Activated CD8-positive, alpha-beta T cell treated with anti-CD3 and anti-CD28 coated beads, Interleukin-2, amount 10 ng/mL, durations not matched to agents 7 days and 5 days (primary cell): ENCODE data around the gene TRIM67. TPM values are rescaled to one million over a fixed set of nuclear protein-coding genes. Genes with fewer than 3 reads are reported as not detected.

ENCODE experiments used
- ATAC-seq: fragments of 150-1000 bp; cut with Tn5 transposase; one replicate; pipeline ENCODE4 v1.10.0; 2021; ENCODE audit warnings: moderate library complexity
- CTCF ChIA-PET: fragments of 350-600 bp; sonication (Branson Sonifier 250); formaldehyde crosslinking; loops from one replicate; lab custom pipeline; 2021; ENCODE audit warnings: antibody characterized with exemption; lab: Charles Lee
- POLR2A ChIA-PET: fragments of 350-600 bp; sonication (Branson Sonifier 250); formaldehyde crosslinking; loops from one replicate; lab custom pipeline; 2021; ENCODE audit warnings: antibody characterized with exemption; lab: Charles Lee
- DNase-seq: peaks from one replicate; pipeline ENCODE4 v3.0.0-alpha.2; 2020
- H3K27ac Mint-ChIP-seq: one replicate; pipeline ENCODE4 v1.8.0; 2021; ENCODE audit warnings: mild to moderate bottlenecking, mixed read lengths
- H3K27me3 Mint-ChIP-seq: one replicate; pipeline ENCODE4 v1.8.0; 2021; ENCODE audit warnings: low read depth, mixed read lengths
- H3K36me3 Mint-ChIP-seq: one replicate; pipeline ENCODE4 v1.8.0; 2021; ENCODE audit warnings: low read depth, mixed read lengths
- H3K4me1 Mint-ChIP-seq: one replicate; pipeline ENCODE4 v1.8.0; 2021; ENCODE audit warnings: low read depth, mixed read lengths
- H3K4me3 Mint-ChIP-seq: one replicate; pipeline ENCODE4 v1.8.0; 2021; ENCODE audit warnings: mild to moderate bottlenecking, mixed read lengths
- H3K9me3 Mint-ChIP-seq: one replicate; pipeline ENCODE4 v1.8.0; 2022; ENCODE audit warnings: mixed read lengths; ENCODE audit not compliant: insufficient read depth
- total RNA-seq, 2 experiments: library from RNA; stranded (reverse); gene quantifications; one replicate each; pipeline ENCODE4 v1.2.3, GENCODE V29; 2021

TRIM67 gene
- total RNA-seq, 2 experiments from 2014 or later = not detected

DNA sequence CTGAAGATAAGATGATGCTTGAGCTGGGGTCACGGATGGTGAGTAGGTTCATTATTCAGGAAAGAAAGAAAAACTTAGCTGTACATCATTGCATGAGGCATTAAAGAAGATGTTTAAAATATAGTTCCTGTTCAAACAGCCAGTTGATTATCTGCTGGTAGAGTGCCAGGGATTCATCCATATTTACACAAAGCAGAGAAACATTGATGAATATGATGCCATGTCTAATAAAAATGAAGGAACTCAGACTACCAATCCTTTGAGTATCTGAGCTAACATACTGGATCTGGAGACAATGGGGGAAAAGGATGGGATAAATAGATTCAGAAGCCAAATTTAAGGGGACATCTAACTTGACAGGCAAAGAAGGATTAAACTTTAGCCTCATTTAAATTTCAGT is 14.6 kb downstream of the TRIM67 start:
- H3K9me3 Mint-ChIP-seq = no peaks in the 10 kb centered on the region
- no peaks in the 10 kb centered on the region for H3K4me1 Mint-ChIP-seq
- DNase-seq (no peak), ATAC-seq (no peak)
- no peak overlapping the region for H3K27ac Mint-ChIP-seq
- POLR2A ChIA-PET = no interaction called here
- no peak overlapping the region for H3K4me3 Mint-ChIP-seq
- CTCF ChIA-PET = interaction anchor here (0.6 kb wide), 1 partner anchor 288 kb away, joined by 3 read pairs; no protein-coding TSS in a partner anchor
- no peaks in the 10 kb centered on the region for H3K36me3 Mint-ChIP-seq
- peaks cover 40% of the 10 kb centered on the region for H3K27me3 Mint-ChIP-seq

- H3K27me3 Mint-ChIP-seq = peaks cover 40% of the 10 kb centered on the region
- ChIA-PET POLR2A (no interaction called here), CTCF (no interaction called here)
- H3K36me3 Mint-ChIP-seq = no peaks in the 10 kb centered on the region
- H3K4me3 Mint-ChIP-seq = no peak overlapping the region
- no peaks in the 10 kb centered on the region for H3K9me3 Mint-ChIP-seq
- no peak overlapping the region for H3K27ac Mint-ChIP-seq
- H3K4me1 Mint-ChIP-seq = no peaks in the 10 kb centered on the region
- DNase-seq (no peak), ATAC-seq (no peak)
These were observed 15.4 kb downstream of the TRIM67 start for GRCh38 chr1:231177226-231177625.

DNA sequence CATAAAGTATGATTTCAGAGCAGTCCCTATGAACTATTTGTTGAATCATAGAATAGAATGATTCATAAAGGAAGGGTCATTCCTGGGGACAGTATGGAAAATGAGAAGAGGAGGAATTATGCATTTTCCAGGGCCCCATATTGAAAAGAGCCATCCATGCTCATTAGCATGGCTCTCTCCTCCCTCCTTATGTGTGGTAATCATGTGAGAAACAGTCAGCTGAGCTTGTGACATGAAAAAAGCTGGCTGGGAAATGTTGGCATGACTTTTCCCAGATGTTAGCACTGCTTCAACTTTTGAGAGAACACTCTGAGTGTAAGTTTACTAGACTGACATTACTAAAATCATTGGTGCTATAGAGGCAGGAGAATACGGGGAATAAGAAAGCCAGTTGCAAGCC is 16.1 kb downstream of the TRIM67 start:
- H3K4me3 Mint-ChIP-seq = no peak overlapping the region
- no peaks in the 10 kb centered on the region for H3K36me3 Mint-ChIP-seq
- DNase-seq = no peak
- POLR2A ChIA-PET = no interaction called here
- H3K9me3 Mint-ChIP-seq = no peaks in the 10 kb centered on the region
- peaks cover 41% of the 10 kb centered on the region for H3K27me3 Mint-ChIP-seq
- CTCF ChIA-PET = no interaction called here
- ATAC-seq = no peak
- H3K4me1 Mint-ChIP-seq = no peaks in the 10 kb centered on the region
- H3K27ac Mint-ChIP-seq = no peak overlapping the region

GRCh38 chr1:231178970-231179369 is 17.1 kb downstream of the TRIM67 start:
- H3K4me1 Mint-ChIP-seq = no peaks in the 10 kb centered on the region
- CTCF ChIA-PET = no interaction called here
- POLR2A ChIA-PET = no interaction called here
- no peak overlapping the region for H3K27ac Mint-ChIP-seq
- H3K27me3 Mint-ChIP-seq = peaks cover 35% of the 10 kb centered on the region
- ATAC-seq = no peak
- no peak overlapping the region for H3K4me3 Mint-ChIP-seq
- no peak for DNase-seq
- no peaks in the 10 kb centered on the region for H3K36me3 Mint-ChIP-seq
- no peaks in the 10 kb centered on the region for H3K9me3 Mint-ChIP-seq

DNA sequence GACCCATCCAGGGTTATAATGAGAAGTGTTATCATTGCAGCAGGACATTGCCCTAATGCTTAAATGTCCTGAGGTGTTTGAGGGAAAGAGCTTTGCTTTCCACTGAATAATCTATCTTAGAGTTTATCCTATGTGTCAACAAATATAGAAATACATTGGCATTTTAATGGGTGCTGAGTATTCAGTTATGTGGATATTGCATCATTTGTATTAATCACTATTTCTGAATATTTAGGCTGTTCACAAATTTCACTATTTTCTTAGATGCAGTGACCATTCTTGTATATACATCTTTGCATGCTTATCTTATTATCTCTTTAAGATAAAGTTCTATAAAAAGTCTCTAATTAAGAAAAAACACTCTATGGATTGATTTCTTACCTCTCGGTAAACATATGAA is 18.2 kb downstream of the TRIM67 start:
- Mint-ChIP-seq H3K4me3 (no peak overlapping the region), H3K9me3 (no peaks in the 10 kb centered on the region), H3K27ac (no peak overlapping the region), H3K27me3 (peaks cover 30% of the 10 kb centered on the region), H3K36me3 (no peaks in the 10 kb centered on the region), H3K4me1 (no peaks in the 10 kb centered on the region)
- ChIA-PET CTCF (no interaction called here), POLR2A (no interaction called here)
- no peak for ATAC-seq
- no peak for DNase-seq

- no peaks in the 10 kb centered on the region for H3K36me3 Mint-ChIP-seq
- H3K4me1 Mint-ChIP-seq = no peaks in the 10 kb centered on the region
- H3K27me3 Mint-ChIP-seq = peaks cover 24% of the 10 kb centered on the region
- no peak overlapping the region for H3K4me3 Mint-ChIP-seq
- no peak for DNase-seq
- H3K27ac Mint-ChIP-seq = no peak overlapping the region
- no peaks in the 10 kb centered on the region for H3K9me3 Mint-ChIP-seq
- POLR2A ChIA-PET = no interaction called here
- CTCF ChIA-PET = no interaction called here
- ATAC-seq = no peak
These were observed 19.4 kb downstream of the TRIM67 start for GRCh38 chr1:231181271-231181670.

DNA sequence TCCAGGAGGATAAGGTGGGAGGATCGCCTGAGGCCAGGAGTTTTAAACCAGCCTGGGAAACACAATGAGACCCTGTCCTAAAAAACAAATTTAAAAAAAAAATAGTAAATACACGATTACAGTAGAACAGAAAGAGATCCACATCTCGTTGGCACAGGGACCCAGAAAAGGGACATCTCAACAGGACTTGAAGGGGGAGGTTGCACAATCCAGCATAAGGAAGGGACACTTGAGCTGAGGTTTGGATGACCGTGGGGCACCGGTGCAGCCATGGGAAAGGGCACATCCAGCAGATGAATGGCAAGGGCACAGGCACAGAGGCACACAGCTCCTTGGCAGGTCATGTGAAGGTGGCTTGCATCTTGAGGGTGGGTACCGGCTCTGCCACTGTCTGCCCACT is 20.5 kb downstream of the TRIM67 start:
- CTCF ChIA-PET = no interaction called here
- no peak overlapping the region for H3K4me3 Mint-ChIP-seq
- DNase-seq = no peak
- no peaks in the 10 kb centered on the region for H3K36me3 Mint-ChIP-seq
- POLR2A ChIA-PET = no interaction called here
- H3K4me1 Mint-ChIP-seq = no peaks in the 10 kb centered on the region
- ATAC-seq = no peak
- H3K27me3 Mint-ChIP-seq = peaks cover 17% of the 10 kb centered on the region
- no peak overlapping the region for H3K27ac Mint-ChIP-seq
- H3K9me3 Mint-ChIP-seq = no peaks in the 10 kb centered on the region

- ATAC-seq (no peak), DNase-seq (no peak)
- Mint-ChIP-seq H3K4me3 (no peak overlapping the region), H3K27ac (no peak overlapping the region), H3K36me3 (no peaks in the 10 kb centered on the region), H3K4me1 (no peaks in the 10 kb centered on the region), H3K9me3 (no peaks in the 10 kb centered on the region), H3K27me3 (peaks cover 14% of the 10 kb centered on the region)
- POLR2A ChIA-PET = no interaction called here
- CTCF ChIA-PET = no interaction called here
These were observed 22.1 kb downstream of the TRIM67 start for GRCh38 chr1:231183639-231184590.

DNA sequence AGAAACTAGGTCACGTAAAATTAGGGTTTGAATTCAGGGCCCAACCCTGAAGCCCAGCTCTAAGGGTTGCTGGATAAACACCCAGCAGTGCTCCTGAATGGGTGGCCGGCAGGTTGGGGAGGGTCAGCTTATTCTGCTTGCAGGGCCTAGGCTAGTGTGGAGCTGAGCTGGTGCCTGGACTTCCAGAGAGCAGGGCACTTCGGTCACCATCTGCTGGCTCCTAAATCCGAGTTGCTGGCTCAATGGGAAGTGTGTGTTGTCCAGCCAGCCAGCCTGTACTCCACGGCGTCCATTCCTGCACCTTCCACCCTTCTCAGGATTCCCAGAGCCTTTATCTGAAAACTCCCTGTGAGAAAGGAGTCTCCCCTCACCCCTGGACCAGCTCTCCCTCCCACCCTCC is 23.0 kb downstream of the TRIM67 start:
- Mint-ChIP-seq H3K36me3 (no peaks in the 10 kb centered on the region), H3K9me3 (no peaks in the 10 kb centered on the region), H3K27ac (no peak overlapping the region), H3K4me3 (no peak overlapping the region), H3K4me1 (no peaks in the 10 kb centered on the region), H3K27me3 (peaks cover 11% of the 10 kb centered on the region)
- ChIA-PET POLR2A (no interaction called here), CTCF (no interaction called here)
- DNase-seq = no peak
- no peak for ATAC-seq

DNA sequence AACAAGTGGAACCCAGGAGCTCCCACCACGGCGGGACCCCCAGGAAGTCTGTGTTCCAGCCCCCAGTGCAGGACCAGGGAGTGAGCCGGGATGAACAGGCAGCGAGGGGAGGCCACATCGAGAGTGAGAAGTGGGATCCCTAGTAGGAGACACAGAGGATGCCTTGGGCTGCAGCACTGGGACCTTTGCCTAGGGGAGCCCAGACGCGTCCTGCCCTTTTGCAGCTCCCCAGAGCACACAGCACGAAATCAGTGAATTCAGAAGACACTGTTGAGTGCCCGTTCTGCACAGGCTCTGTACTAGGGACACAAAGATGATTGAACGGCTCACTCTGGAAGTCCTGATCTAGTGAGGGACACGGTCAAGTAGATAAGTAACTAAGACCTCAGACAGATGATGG is 23.5 kb downstream of the TRIM67 start:
- Mint-ChIP-seq H3K36me3 (no peaks in the 10 kb centered on the region), H3K4me1 (no peaks in the 10 kb centered on the region), H3K9me3 (no peaks in the 10 kb centered on the region), H3K27ac (no peak overlapping the region), H3K4me3 (no peak overlapping the region), H3K27me3 (peaks cover 11% of the 10 kb centered on the region)
- DNase-seq (no peak), ATAC-seq (no peak)
- ChIA-PET POLR2A (no interaction called here), CTCF (no interaction called here)

- Mint-ChIP-seq H3K27me3 (peaks cover 11% of the 10 kb centered on the region), H3K36me3 (no peaks in the 10 kb centered on the region), H3K9me3 (no peaks in the 10 kb centered on the region), H3K4me1 (no peaks in the 10 kb centered on the region), H3K4me3 (no peak overlapping the region), H3K27ac (no peak overlapping the region)
- no peak for DNase-seq
- ChIA-PET POLR2A (no interaction called here), CTCF (no interaction called here)
- ATAC-seq = no peak
These were observed 24.7 kb downstream of the TRIM67 start for GRCh38 chr1:231186356-231187115.

DNA sequence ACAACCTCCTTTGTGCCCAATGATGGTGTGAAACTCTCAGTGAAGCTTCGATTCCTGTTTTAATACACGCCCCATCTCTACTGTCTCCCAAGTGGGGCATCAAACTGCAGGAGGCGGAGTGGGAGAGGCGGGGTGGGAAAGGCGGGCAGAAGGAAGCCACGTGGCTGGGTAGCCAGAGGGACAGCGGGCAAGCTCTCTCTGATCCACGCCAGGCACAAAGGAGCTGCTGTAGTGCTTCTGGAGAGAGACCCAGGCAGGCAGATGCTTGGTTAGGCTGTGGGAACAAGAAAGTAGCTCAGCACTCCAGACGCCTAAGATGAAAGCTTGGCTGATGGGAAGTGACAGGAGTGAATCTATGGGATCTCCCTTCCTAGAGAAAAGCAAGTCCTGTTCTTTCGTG is 25.7 kb downstream of the TRIM67 start:
- no peaks in the 10 kb centered on the region for H3K9me3 Mint-ChIP-seq
- ATAC-seq (no peak), DNase-seq (no peak)
- no peak overlapping the region for H3K27ac Mint-ChIP-seq
- no peaks in the 10 kb centered on the region for H3K4me1 Mint-ChIP-seq
- ChIA-PET POLR2A (no interaction called here), CTCF (no interaction called here)
- no peaks in the 10 kb centered on the region for H3K36me3 Mint-ChIP-seq
- no peak overlapping the region for H3K4me3 Mint-ChIP-seq
- peaks cover 10% of the 10 kb centered on the region for H3K27me3 Mint-ChIP-seq
